T-helper 2 cell treated with Interferon-gamma antibody and Interleukin-4, amounts not matched to agents 5 μg/mL and 100 μg/mL, for 36 hours (primary cell): Measurements from ENCODE around the gene CGB8.

Experiments used
- DNase-seq: peaks from one replicate; pipeline ENCODE4 v3.0.0; 2021; ENCODE audit warnings: low spot score
- H3K27ac Mint-ChIP-seq: one replicate; pipeline ENCODE4 v1.8.0; 2021; ENCODE audit warnings: mild to moderate bottlenecking, mixed read lengths
- H3K27me3 Mint-ChIP-seq: one replicate; pipeline ENCODE4 v1.8.0; 2021; ENCODE audit warnings: low read depth, mixed read lengths
- H3K36me3 Mint-ChIP-seq: one replicate; pipeline ENCODE4 v1.8.0; 2021; ENCODE audit warnings: low read depth, mixed read lengths
- H3K4me1 Mint-ChIP-seq: one replicate; pipeline ENCODE4 v1.8.0; 2021; ENCODE audit warnings: low read depth, mixed read lengths
- H3K4me3 Mint-ChIP-seq: one replicate; pipeline ENCODE4 v1.8.0; 2022; ENCODE audit warnings: mild to moderate bottlenecking, moderate library complexity, mixed read lengths
- H3K9me3 Mint-ChIP-seq: one replicate; pipeline ENCODE4 v1.8.0; 2021; ENCODE audit warnings: mixed read lengths

The CGB8 gene

GRCh38 chr19:49016067-49016839 is 32.7 kb downstream of the CGB8 start:
- no peaks in the 10 kb centered on the region for H3K9me3 Mint-ChIP-seq
- H3K27ac Mint-ChIP-seq: no peak overlapping the region
- H3K36me3 Mint-ChIP-seq: peaks cover 8% of the 10 kb centered on the region
- DNase-seq: no peak
- peaks cover 15% of the 10 kb centered on the region for H3K27me3 Mint-ChIP-seq
- no peak overlapping the region for H3K4me3 Mint-ChIP-seq
- peaks cover 16% of the 10 kb centered on the region for H3K4me1 Mint-ChIP-seq

- Mint-ChIP-seq H3K27ac (no peak overlapping the region), H3K4me1 (peaks cover 12% of the 10 kb centered on the region), H3K27me3 (peaks cover 11% of the 10 kb centered on the region), H3K4me3 (no peak overlapping the region), H3K36me3 (peaks cover 14% of the 10 kb centered on the region), H3K9me3 (no peaks in the 10 kb centered on the region)
- DNase-seq: no peak
These were observed 34.0 kb downstream of the CGB8 start for GRCh38 chr19:49014870-49015255.

GRCh38 chr19:49014123-49014869 is 34.6 kb downstream of the CGB8 start:
- no peaks in the 10 kb centered on the region for H3K9me3 Mint-ChIP-seq
- no peak for DNase-seq
- peaks cover 14% of the 10 kb centered on the region for H3K36me3 Mint-ChIP-seq
- peaks cover 10% of the 10 kb centered on the region for H3K27me3 Mint-ChIP-seq
- no peak overlapping the region for H3K4me3 Mint-ChIP-seq
- no peak overlapping the region for H3K27ac Mint-ChIP-seq
- H3K4me1 Mint-ChIP-seq: peaks cover 11% of the 10 kb centered on the region

- H3K36me3 Mint-ChIP-seq: peaks cover 20% of the 10 kb centered on the region
- H3K4me3 Mint-ChIP-seq: no peak overlapping the region
- H3K9me3 Mint-ChIP-seq: no peaks in the 10 kb centered on the region
- no peak overlapping the region for H3K27ac Mint-ChIP-seq
- no peaks in the 10 kb centered on the region for H3K27me3 Mint-ChIP-seq
- no peaks in the 10 kb centered on the region for H3K4me1 Mint-ChIP-seq
- DNase-seq: no peak
These were observed 37.7 kb downstream of the CGB8 start for GRCh38 chr19:49011194-49011593.

GRCh38 chr19:49010453-49010852 is 38.5 kb downstream of the CGB8 start:
- DNase-seq: no peak
- H3K27me3 Mint-ChIP-seq: no peaks in the 10 kb centered on the region
- H3K27ac Mint-ChIP-seq: no peak overlapping the region
- H3K4me3 Mint-ChIP-seq: no peak overlapping the region
- H3K4me1 Mint-ChIP-seq: no peaks in the 10 kb centered on the region
- peaks cover 15% of the 10 kb centered on the region for H3K36me3 Mint-ChIP-seq
- H3K9me3 Mint-ChIP-seq: no peaks in the 10 kb centered on the region

GRCh38 chr19:49009828-49010227 is 39.1 kb downstream of the CGB8 start:
- no peak overlapping the region for H3K27ac Mint-ChIP-seq
- DNase-seq: no peak
- H3K4me1 Mint-ChIP-seq: no peaks in the 10 kb centered on the region
- H3K27me3 Mint-ChIP-seq: no peaks in the 10 kb centered on the region
- H3K9me3 Mint-ChIP-seq: no peaks in the 10 kb centered on the region
- no peak overlapping the region for H3K4me3 Mint-ChIP-seq
- peaks cover 19% of the 10 kb centered on the region for H3K36me3 Mint-ChIP-seq

GRCh38 chr19:49006905-49007304 is 42.0 kb downstream of the CGB8 start:
- Mint-ChIP-seq H3K4me1 (no peaks in the 10 kb centered on the region), H3K27me3 (no peaks in the 10 kb centered on the region), H3K36me3 (peaks cover 19% of the 10 kb centered on the region), H3K27ac (no peak overlapping the region), H3K4me3 (no peak overlapping the region), H3K9me3 (no peaks in the 10 kb centered on the region)
- DNase-seq: no peak

GRCh38 chr19:49004964-49005614 is 43.8 kb downstream of the CGB8 start:
- Mint-ChIP-seq H3K4me1 (no peaks in the 10 kb centered on the region), H3K36me3 (peaks cover 18% of the 10 kb centered on the region), H3K4me3 (no peak overlapping the region), H3K27me3 (no peaks in the 10 kb centered on the region), H3K9me3 (no peaks in the 10 kb centered on the region), H3K27ac (no peak overlapping the region)
- DNase-seq: no peak

- H3K4me3 Mint-ChIP-seq: no peak overlapping the region
- peaks cover 6% of the 10 kb centered on the region for H3K4me1 Mint-ChIP-seq
- DNase-seq: no peak
- H3K27me3 Mint-ChIP-seq: no peaks in the 10 kb centered on the region
- no peaks in the 10 kb centered on the region for H3K9me3 Mint-ChIP-seq
- H3K36me3 Mint-ChIP-seq: peaks cover 20% of the 10 kb centered on the region
- no peak overlapping the region for H3K27ac Mint-ChIP-seq
These were observed 44.8 kb downstream of the CGB8 start for GRCh38 chr19:49004133-49004532.

- peaks cover 14% of the 10 kb centered on the region for H3K4me1 Mint-ChIP-seq
- H3K36me3 Mint-ChIP-seq: peaks cover 18% of the 10 kb centered on the region
- H3K27ac Mint-ChIP-seq: peak overlapping the region; percentile 26
- no peak overlapping the region for H3K4me3 Mint-ChIP-seq
- H3K27me3 Mint-ChIP-seq: no peaks in the 10 kb centered on the region
- H3K9me3 Mint-ChIP-seq: no peaks in the 10 kb centered on the region
- peak; percentile 47 for DNase-seq
These were observed 49.2 kb downstream of the CGB8 start for GRCh38 chr19:48999481-49000325.

- DNase-seq: peak; percentile 41
- H3K4me3 Mint-ChIP-seq: no peak overlapping the region
- no peak overlapping the region for H3K27ac Mint-ChIP-seq
- H3K36me3 Mint-ChIP-seq: peaks cover 17% of the 10 kb centered on the region
- H3K4me1 Mint-ChIP-seq: peaks cover 18% of the 10 kb centered on the region
- no peaks in the 10 kb centered on the region for H3K9me3 Mint-ChIP-seq
- H3K27me3 Mint-ChIP-seq: no peaks in the 10 kb centered on the region
These were observed 50.9 kb downstream of the CGB8 start for GRCh38 chr19:48997972-48998371.
